ENCODE results near the gene TTC33. TPM values are rescaled to one million over a fixed set of nuclear protein-coding genes. Genes with fewer than 3 reads are reported as not detected.

The TTC33 gene
- total RNA-seq, 1 donor from 2014 or later, result 7.0 TPM

GRCh38 chr5:40605295-40605958, 150.3 kb downstream of the TTC33 start:
- no peak for TF ChIP-seq CTCF (IDR thresholded peaks at IDR 0.05)
- intact Hi-C loops (cut with DNase I), result no loop called here
- H3K27me3 ChIP-seq, result no peaks in the 10 kb centered on the region

GRCh38 chr5:40603378-40603777, 152.4 kb downstream of the TTC33 start:
- no peaks in the 10 kb centered on the region for H3K4me1 ChIP-seq
- H3K27ac ChIP-seq, result no peak overlapping the region
- H3K27me3 ChIP-seq, result no peaks in the 10 kb centered on the region
- H3K36me3 ChIP-seq, result no peaks in the 10 kb centered on the region
- intact Hi-C loops (cut with DNase I), result no loop called here
- no peak overlapping the region for H3K4me3 ChIP-seq
- DNase-seq (ENCODE audit: low spot score in 2 of 2), result no peak
- H3K9me3 ChIP-seq, result no peaks in the 10 kb centered on the region
- no peak for TF ChIP-seq CTCF (IDR thresholded peaks at IDR 0.05)

More at GRCh38 chr5:40605295-40605958, 150.3 kb downstream of the TTC33 start:
- Histone ChIP-seq H3K4me3 (peak overlapping the region in 1 of 2 donors; percentile 12), H3K4me1 (no peaks in the 10 kb centered on the region), H3K36me3 (no peaks in the 10 kb centered on the region), H3K9me3 (no peaks in the 10 kb centered on the region), H3K27ac (no peak overlapping the region)
- DNase-seq (ENCODE audit: low spot score in 2 of 2), result no peak

GRCh38 chr5:40601198-40601868, 154.4 kb downstream of the TTC33 start:
- no peaks in the 10 kb centered on the region for H3K4me1 ChIP-seq
- no peaks in the 10 kb centered on the region for H3K36me3 ChIP-seq
- intact Hi-C loops (cut with DNase I), result no loop called here
- no peaks in the 10 kb centered on the region for H3K9me3 ChIP-seq
- no peak for TF ChIP-seq CTCF (IDR thresholded peaks at IDR 0.05)
- no peak for DNase-seq (ENCODE audit: low spot score in 2 of 2)
- H3K27ac ChIP-seq, result no peak overlapping the region
- no peaks in the 10 kb centered on the region for H3K27me3 ChIP-seq
- H3K4me3 ChIP-seq, result no peak overlapping the region

GRCh38 chr5:40600383-40600782, 155.4 kb downstream of the TTC33 start:
- Histone ChIP-seq H3K27ac (no peak overlapping the region), H3K27me3 (no peaks in the 10 kb centered on the region), H3K36me3 (no peaks in the 10 kb centered on the region), H3K9me3 (no peaks in the 10 kb centered on the region), H3K4me1 (no peaks in the 10 kb centered on the region), H3K4me3 (no peak overlapping the region)
- TF ChIP-seq CTCF (IDR thresholded peaks at IDR 0.05), result no peak
- no peak for DNase-seq (ENCODE audit: low spot score in 2 of 2)
- intact Hi-C loops (cut with DNase I), result no loop called here

- Histone ChIP-seq H3K4me1 (no peaks in the 10 kb centered on the region), H3K27ac (no peak overlapping the region), H3K4me3 (no peak overlapping the region), H3K36me3 (no peaks in the 10 kb centered on the region), H3K27me3 (no peaks in the 10 kb centered on the region), H3K9me3 (no peaks in the 10 kb centered on the region)
- TF ChIP-seq CTCF (IDR thresholded peaks at IDR 0.05), result no peak
- DNase-seq (ENCODE audit: low spot score in 2 of 2), result no peak
- intact Hi-C loops (cut with DNase I), result no loop called here
Observed at GRCh38 chr5:40599676-40600075, 156.1 kb downstream of the TTC33 start.
